ENCODE measurements around the gene TSC22D3. TPM values are rescaled to one million over a fixed set of nuclear protein-coding genes. Genes with fewer than 3 reads are reported as not detected.

Gene TSC22D3
- polyA plus RNA-seq, 1 of the 3 experiments (the other 2 are of a cell fraction) = 9.2 TPM

- TF ChIP-seq RFX5 (IDR thresholded peaks at IDR 0.05; ENCODE audit: low read length) (no peak), MEF2A (IDR thresholded peaks at IDR 0.05; ENCODE audit: borderline replicate concordance, low read depth) (no peak), USF1 (IDR thresholded peaks at IDR 0.05; ENCODE audit: borderline replicate concordance, low read depth) (no peak), FOXM1 (IDR thresholded peaks at IDR 0.05; ENCODE audit: low read depth) (no peak), TEAD4 (IDR thresholded peaks at IDR 0.05; ENCODE audit: borderline replicate concordance, insufficient read depth) (no peak), FOSL2 (IDR thresholded peaks at IDR 0.05; ENCODE audit: borderline replicate concordance, low read depth) (no peak), USF2 (IDR thresholded peaks at IDR 0.05; ENCODE audit: borderline replicate concordance, low read depth, low read length) (no peak), TCF12 (IDR thresholded peaks at IDR 0.05) (no peak), EZH2phosphoT487 (IDR thresholded peaks at IDR 0.05; ENCODE audit: borderline replicate concordance, low read depth) (no peak), SMC3 (IDR thresholded peaks at IDR 0.05; ENCODE audit: low read depth, low read length) (no peak)
- TF ChIP-seq, protein P1, sequence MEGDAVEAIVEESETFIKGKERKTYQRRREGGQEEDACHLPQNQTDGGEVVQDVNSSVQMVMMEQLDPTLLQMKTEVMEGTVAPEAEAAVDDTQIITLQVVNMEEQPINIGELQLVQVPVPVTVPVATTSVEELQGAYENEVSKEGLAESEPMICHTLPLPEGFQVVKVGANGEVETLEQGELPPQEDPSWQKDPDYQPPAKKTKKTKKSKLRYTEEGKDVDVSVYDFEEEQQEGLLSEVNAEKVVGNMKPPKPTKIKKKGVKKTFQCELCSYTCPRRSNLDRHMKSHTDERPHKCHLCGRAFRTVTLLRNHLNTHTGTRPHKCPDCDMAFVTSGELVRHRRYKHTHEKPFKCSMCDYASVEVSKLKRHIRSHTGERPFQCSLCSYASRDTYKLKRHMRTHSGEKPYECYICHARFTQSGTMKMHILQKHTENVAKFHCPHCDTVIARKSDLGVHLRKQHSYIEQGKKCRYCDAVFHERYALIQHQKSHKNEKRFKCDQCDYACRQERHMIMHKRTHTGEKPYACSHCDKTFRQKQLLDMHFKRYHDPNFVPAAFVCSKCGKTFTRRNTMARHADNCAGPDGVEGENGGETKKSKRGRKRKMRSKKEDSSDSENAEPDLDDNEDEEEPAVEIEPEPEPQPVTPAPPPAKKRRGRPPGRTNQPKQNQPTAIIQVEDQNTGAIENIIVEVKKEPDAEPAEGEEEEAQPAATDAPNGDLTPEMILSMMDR (IDR thresholded peaks at IDR 0.05) = no peak
- Histone ChIP-seq H3K9me3 (no peaks in the 10 kb centered on the region), H3K27ac (ENCODE audit: low read depth in 2 of 2, low read length in 1 of 2) (no peak overlapping the region), H3K9ac (no peak overlapping the region), H3K4me2 (no peak overlapping the region), H3K4me3 (ENCODE audit: low read depth in 2 of 2, low read length in 1 of 2) (no peak overlapping the region), H4K20me1 (ENCODE audit: insufficient read depth) (no peaks in the 10 kb centered on the region), H2AFZ (ENCODE audit: low read depth) (no peak overlapping the region), H3K36me3 (replicated peaks in 1 of 2; ENCODE audit: control insufficient read depth in 1 of 2, insufficient read depth in 2 of 2, low read length in 1 of 2) (no peaks in the 10 kb centered on the region), H3F3A (replicated peaks; ENCODE audit: insufficient read depth) (no peaks in the 10 kb centered on the region), H3K79me2 (ENCODE audit: insufficient read depth) (no peaks in the 10 kb centered on the region), H3K4me1 (ENCODE audit: control insufficient read depth in 1 of 2, insufficient read depth in 2 of 2, low read depth in 1 of 2, low read length in 1 of 2) (no peaks in the 10 kb centered on the region), H3K9me2 (no peaks in the 10 kb centered on the region), H3K27me3 (ENCODE audit: insufficient read depth) (peaks cover 21% of the 10 kb centered on the region)
- POLR2A ChIA-PET = no interaction called here
- CTCF ChIA-PET = interaction anchor here (2.7 kb wide), 1 partner anchor 10 kb away, joined by 17 read pairs; the partner anchor contains the start of gene NCBP2L
- no peak for DNase-seq
- 41% methylated on average over 7 of the region's 8 CpGs for WGBS (ENCODE audit: low lambda C conversion rate)
Measured at GRCh38 chrX:107766470-107767150, 9.0 kb downstream of the TSC22D3 start.

- Histone ChIP-seq H2AFZ (ENCODE audit: low read depth) (no peak overlapping the region), H3K27me3 (ENCODE audit: insufficient read depth) (peaks cover 20% of the 10 kb centered on the region), H3K9me3 (no peaks in the 10 kb centered on the region), H3K4me3 (ENCODE audit: low read depth in 2 of 2, low read length in 1 of 2) (no peak overlapping the region), H3K9me2 (no peaks in the 10 kb centered on the region), H4K20me1 (ENCODE audit: insufficient read depth) (no peaks in the 10 kb centered on the region), H3K4me2 (no peak overlapping the region), H3F3A (replicated peaks; ENCODE audit: insufficient read depth) (no peaks in the 10 kb centered on the region), H3K36me3 (replicated peaks in 1 of 2; ENCODE audit: control insufficient read depth in 1 of 2, insufficient read depth in 2 of 2, low read length in 1 of 2) (no peaks in the 10 kb centered on the region), H3K79me2 (ENCODE audit: insufficient read depth) (no peaks in the 10 kb centered on the region), H3K27ac (ENCODE audit: low read depth in 2 of 2, low read length in 1 of 2) (no peak overlapping the region), H3K9ac (no peak overlapping the region), H3K4me1 (ENCODE audit: control insufficient read depth in 1 of 2, insufficient read depth in 2 of 2, low read depth in 1 of 2, low read length in 1 of 2) (no peaks in the 10 kb centered on the region)
- ChIA-PET CTCF (interaction anchor here (2.7 kb wide), 1 partner anchor 12 kb away, joined by 17 read pairs; the partner anchor contains the start of gene NCBP2L), POLR2A (no interaction called here)
- WGBS (ENCODE audit: low lambda C conversion rate) = 39% methylated on average over 10 of the region's 11 CpGs
- no peak for DNase-seq
- TF ChIP-seq USF1 (IDR thresholded peaks at IDR 0.05; ENCODE audit: borderline replicate concordance, low read depth) (no peak), ELF1 (IDR thresholded peaks at IDR 0.05) (no peak), TEAD4 (IDR thresholded peaks at IDR 0.05; ENCODE audit: borderline replicate concordance, insufficient read depth) (no peak), FOSL2 (IDR thresholded peaks at IDR 0.05; ENCODE audit: borderline replicate concordance, low read depth) (no peak)
- TF ChIP-seq, protein P2, sequence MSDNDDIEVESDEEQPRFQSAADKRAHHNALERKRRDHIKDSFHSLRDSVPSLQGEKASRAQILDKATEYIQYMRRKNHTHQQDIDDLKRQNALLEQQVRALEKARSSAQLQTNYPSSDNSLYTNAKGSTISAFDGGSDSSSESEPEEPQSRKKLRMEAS (IDR thresholded peaks at IDR 0.05; ENCODE audit: low read depth) = no peak
- TF ChIP-seq, protein P3, sequence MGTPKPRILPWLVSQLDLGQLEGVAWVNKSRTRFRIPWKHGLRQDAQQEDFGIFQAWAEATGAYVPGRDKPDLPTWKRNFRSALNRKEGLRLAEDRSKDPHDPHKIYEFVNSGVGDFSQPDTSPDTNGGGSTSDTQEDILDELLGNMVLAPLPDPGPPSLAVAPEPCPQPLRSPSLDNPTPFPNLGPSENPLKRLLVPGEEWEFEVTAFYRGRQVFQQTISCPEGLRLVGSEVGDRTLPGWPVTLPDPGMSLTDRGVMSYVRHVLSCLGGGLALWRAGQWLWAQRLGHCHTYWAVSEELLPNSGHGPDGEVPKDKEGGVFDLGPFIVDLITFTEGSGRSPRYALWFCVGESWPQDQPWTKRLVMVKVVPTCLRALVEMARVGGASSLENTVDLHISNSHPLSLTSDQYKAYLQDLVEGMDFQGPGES (IDR thresholded peaks at IDR 0.05; ENCODE audit: low read depth, low read length) = no peak
Measured at GRCh38 chrX:107764845-107765608, 10.6 kb downstream of the TSC22D3 start.

Data from SK-N-SH (cell line).